Measurements from ENCODE around the gene PDE1A. TPM values are rescaled to one million over a fixed set of nuclear protein-coding genes. Genes with fewer than 3 reads are reported as not detected.

Gene PDE1A
- total RNA-seq, 2 donors from 2014 or later: 4.1 to 6.0 TPM

DNA sequence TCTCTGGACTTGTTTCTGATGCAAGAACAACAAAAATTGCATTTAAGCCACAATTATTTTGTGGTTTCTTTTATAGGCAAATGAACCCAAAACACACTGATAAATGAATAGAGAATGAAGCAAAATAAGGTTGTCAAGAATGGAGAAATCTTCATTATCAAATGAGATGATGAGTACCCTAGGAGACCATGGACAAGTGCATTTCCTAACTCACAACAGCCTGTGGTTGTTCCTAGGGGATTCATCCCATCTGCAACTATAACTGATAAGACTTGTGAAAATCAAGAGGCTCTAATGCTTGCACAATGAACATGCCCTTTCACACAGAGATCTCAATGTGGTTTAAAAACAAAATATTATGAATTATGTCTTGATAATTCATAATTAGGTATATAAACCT is 159.9 kb downstream of the PDE1A start:
- Histone ChIP-seq H3K9me3 (no peaks in the 10 kb centered on the region), H3K27me3 (replicated peaks; ENCODE audit: insufficient read depth) (no peaks in the 10 kb centered on the region), H3K4me1 (replicated peaks) (no peaks in the 10 kb centered on the region), H3K27ac (no peak overlapping the region), H3K36me3 (no peaks in the 10 kb centered on the region), H3K4me3 (no peak overlapping the region)
- intact Hi-C loops (cut with DNase I): no loop called here
- TF ChIP-seq POLR2AphosphoS5 (IDR thresholded peaks at IDR 0.05) (no peak), POLR2A (IDR thresholded peaks at IDR 0.05) (no peak)
- TF ChIP-seq, protein P1, sequence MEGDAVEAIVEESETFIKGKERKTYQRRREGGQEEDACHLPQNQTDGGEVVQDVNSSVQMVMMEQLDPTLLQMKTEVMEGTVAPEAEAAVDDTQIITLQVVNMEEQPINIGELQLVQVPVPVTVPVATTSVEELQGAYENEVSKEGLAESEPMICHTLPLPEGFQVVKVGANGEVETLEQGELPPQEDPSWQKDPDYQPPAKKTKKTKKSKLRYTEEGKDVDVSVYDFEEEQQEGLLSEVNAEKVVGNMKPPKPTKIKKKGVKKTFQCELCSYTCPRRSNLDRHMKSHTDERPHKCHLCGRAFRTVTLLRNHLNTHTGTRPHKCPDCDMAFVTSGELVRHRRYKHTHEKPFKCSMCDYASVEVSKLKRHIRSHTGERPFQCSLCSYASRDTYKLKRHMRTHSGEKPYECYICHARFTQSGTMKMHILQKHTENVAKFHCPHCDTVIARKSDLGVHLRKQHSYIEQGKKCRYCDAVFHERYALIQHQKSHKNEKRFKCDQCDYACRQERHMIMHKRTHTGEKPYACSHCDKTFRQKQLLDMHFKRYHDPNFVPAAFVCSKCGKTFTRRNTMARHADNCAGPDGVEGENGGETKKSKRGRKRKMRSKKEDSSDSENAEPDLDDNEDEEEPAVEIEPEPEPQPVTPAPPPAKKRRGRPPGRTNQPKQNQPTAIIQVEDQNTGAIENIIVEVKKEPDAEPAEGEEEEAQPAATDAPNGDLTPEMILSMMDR (IDR thresholded peaks at IDR 0.05): no peak
- no peak for DNase-seq (ENCODE audit: low spot score)

DNA sequence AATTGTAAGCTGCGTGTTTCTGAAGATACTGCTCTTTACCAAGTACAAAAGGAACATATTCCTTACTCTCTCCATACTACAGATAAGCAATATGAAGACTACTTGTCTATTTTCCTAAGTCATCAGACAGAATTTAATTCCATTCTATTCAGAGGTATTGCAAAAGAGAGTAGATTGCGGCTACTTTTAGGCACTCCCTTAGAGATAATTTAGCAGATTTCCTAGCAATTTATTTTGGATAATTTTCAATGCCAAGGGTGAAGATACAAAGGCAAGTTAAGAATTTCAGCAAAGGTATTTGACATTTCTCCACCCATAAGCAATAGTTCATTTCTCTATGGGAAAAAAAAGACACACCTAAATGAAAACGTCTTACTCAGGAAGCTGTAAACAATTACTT is 161.1 kb downstream of the PDE1A start:
- intact Hi-C loops (cut with DNase I): no loop called here
- H3K27me3 ChIP-seq (replicated peaks; ENCODE audit: insufficient read depth): no peaks in the 10 kb centered on the region
- WGBS: 83% methylated on average over 3 of the region's 3 CpGs
- no peaks in the 10 kb centered on the region for H3K4me1 ChIP-seq (replicated peaks)
- DNase-seq (ENCODE audit: low spot score): no peak
- H3K36me3 ChIP-seq: no peaks in the 10 kb centered on the region
- H3K27ac ChIP-seq: no peak overlapping the region
- no peak overlapping the region for H3K4me3 ChIP-seq
- no peaks in the 10 kb centered on the region for H3K9me3 ChIP-seq
- no peak for TF ChIP-seq POLR2AphosphoS5 (IDR thresholded peaks at IDR 0.05)
- TF ChIP-seq POLR2A (IDR thresholded peaks at IDR 0.05): no peak
- TF ChIP-seq, protein P1 (IDR thresholded peaks at IDR 0.05): no peak

DNA sequence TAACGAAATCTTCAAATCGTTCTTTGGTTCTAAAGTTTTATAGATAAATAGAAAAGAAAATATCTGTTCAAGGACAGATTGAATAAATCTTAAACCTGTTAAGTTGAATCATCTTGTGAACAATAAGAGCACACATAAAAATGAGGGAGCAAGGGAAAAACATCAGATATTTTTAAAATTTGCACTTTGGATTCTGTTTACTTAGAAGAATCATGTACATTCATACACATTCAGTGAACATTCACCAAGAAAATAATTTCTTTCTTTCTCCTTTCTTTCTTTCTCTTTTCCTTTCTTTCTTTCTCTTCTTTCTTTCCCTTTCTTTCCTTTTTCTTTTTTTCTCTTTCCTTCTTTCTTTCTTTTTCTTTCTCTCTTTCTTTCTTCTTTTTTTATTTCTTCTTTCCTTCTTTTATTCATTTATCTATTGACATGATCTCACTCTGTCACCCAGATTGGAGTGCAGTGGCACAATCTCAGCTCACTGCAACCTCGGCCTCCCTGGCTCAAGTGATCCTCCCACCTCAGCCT is 164.9 kb downstream of the PDE1A start:
- WGBS: 86% methylated on average over 3 of the region's 3 CpGs
- no peak for TF ChIP-seq POLR2A (IDR thresholded peaks at IDR 0.05)
- TF ChIP-seq POLR2AphosphoS5 (IDR thresholded peaks at IDR 0.05): no peak
- TF ChIP-seq, protein P1 (IDR thresholded peaks at IDR 0.05): no peak
- H3K36me3 ChIP-seq: no peaks in the 10 kb centered on the region
- H3K27ac ChIP-seq: no peak overlapping the region
- H3K9me3 ChIP-seq: no peaks in the 10 kb centered on the region
- intact Hi-C loops (cut with DNase I): no loop called here
- H3K4me1 ChIP-seq (replicated peaks): no peaks in the 10 kb centered on the region
- DNase-seq (ENCODE audit: low spot score): no peak
- no peaks in the 10 kb centered on the region for H3K27me3 ChIP-seq (replicated peaks; ENCODE audit: insufficient read depth)
- H3K4me3 ChIP-seq: no peak overlapping the region

DNA sequence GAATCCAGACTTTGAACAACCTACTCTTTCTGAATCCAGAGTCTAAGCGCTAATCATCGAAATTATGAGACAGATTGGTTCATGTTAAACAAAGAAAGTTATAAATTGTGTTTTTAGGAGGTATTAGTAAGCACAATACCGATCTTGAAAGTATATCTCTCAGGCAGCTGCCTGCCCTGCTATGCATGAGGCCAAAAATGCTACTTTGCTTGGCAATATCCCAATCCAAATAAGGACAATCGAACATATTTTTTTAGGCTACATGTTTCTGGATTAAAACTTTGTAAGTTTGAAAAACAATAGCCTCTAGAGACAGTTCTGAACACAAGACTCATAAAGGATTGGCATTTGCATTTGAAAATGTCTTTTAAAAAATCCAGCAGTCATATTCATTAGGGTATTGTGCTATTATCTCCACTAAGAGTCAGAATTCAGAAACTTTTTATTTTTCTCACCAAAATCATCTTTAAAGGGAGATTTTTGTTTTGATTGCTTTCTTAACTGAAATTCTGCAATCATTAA is 167.1 kb downstream of the PDE1A start:
- Histone ChIP-seq H3K9me3 (no peaks in the 10 kb centered on the region), H3K36me3 (no peaks in the 10 kb centered on the region), H3K4me1 (replicated peaks) (no peaks in the 10 kb centered on the region), H3K4me3 (no peak overlapping the region), H3K27me3 (replicated peaks; ENCODE audit: insufficient read depth) (no peaks in the 10 kb centered on the region), H3K27ac (no peak overlapping the region)
- TF ChIP-seq, protein P1 (IDR thresholded peaks at IDR 0.05): no peak
- TF ChIP-seq POLR2AphosphoS5 (IDR thresholded peaks at IDR 0.05) (no peak), POLR2A (IDR thresholded peaks at IDR 0.05) (no peak)
- intact Hi-C loops (cut with DNase I): no loop called here
- 42% methylated on average over 4 of the region's 4 CpGs for WGBS
- no peak for DNase-seq (ENCODE audit: low spot score)

DNA sequence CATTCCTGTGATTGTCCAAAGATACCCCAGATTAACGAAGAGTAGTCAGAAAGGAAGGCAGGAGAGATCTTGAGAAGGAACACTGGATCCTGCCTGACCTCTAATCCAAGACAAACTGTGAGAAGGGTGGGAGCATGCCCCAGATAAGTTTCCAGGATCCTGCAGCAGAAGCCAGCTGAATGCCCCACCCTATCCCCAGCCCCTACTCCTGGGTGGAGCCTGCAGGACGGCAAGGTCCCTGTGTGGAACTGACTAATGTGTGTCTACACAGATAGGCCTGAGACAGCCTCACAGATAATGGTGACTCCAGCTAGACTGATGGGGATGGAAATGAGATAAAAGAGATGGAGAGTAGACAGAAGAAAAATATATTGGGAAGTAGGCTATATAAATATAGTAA is 174.3 kb downstream of the PDE1A start:
- H3K4me3 ChIP-seq: no peak overlapping the region
- no peaks in the 10 kb centered on the region for H3K4me1 ChIP-seq (replicated peaks)
- no peaks in the 10 kb centered on the region for H3K36me3 ChIP-seq
- no peak overlapping the region for H3K27ac ChIP-seq
- H3K9me3 ChIP-seq: no peaks in the 10 kb centered on the region
- intact Hi-C loops (cut with DNase I): no loop called here
- H3K27me3 ChIP-seq (replicated peaks; ENCODE audit: insufficient read depth): no peaks in the 10 kb centered on the region
- 81% methylated on average over 2 of the region's 2 CpGs for WGBS
- no peak for TF ChIP-seq POLR2AphosphoS5 (IDR thresholded peaks at IDR 0.05)
- no peak for TF ChIP-seq POLR2A (IDR thresholded peaks at IDR 0.05)
- TF ChIP-seq, protein P1 (IDR thresholded peaks at IDR 0.05): no peak
- no peak for DNase-seq (ENCODE audit: low spot score)

Measured in prostate gland (tissue), 2 donors.